ENCODE measurements around the gene ZC3HAV1.

DNA sequence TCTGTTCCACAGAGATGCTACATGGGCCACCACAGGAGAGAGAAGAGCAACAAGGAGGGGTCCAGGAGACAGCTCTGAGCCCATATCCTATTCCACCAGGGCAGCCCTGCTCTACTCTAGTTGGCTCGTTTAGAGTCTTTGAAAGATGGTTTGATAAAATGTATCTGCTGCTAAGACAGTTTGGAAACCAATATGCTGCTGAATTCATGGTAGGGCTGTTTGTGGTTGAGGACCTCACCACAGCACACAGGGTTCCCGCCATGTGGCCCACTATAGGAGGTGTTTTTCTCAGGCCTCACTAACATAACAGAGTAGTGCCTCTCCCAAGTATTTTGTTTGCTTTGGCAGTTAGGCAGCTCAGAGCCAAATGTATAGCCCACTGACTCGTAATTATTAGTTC lies 37.8 kb downstream of the ZC3HAV1 start:
- no peak for TF ChIP-seq EZH2 (IDR thresholded peaks at IDR 0.05; ENCODE audit: borderline replicate concordance, low read depth, low read length)
- no peak for TF ChIP-seq RAD21 (CRISPR knock-in tag; conservative IDR thresholded peaks at IDR 0.05 in 1 of 2, IDR thresholded peaks at IDR 0.05 in 1 of 2)
- TF ChIP-seq, protein P1, sequence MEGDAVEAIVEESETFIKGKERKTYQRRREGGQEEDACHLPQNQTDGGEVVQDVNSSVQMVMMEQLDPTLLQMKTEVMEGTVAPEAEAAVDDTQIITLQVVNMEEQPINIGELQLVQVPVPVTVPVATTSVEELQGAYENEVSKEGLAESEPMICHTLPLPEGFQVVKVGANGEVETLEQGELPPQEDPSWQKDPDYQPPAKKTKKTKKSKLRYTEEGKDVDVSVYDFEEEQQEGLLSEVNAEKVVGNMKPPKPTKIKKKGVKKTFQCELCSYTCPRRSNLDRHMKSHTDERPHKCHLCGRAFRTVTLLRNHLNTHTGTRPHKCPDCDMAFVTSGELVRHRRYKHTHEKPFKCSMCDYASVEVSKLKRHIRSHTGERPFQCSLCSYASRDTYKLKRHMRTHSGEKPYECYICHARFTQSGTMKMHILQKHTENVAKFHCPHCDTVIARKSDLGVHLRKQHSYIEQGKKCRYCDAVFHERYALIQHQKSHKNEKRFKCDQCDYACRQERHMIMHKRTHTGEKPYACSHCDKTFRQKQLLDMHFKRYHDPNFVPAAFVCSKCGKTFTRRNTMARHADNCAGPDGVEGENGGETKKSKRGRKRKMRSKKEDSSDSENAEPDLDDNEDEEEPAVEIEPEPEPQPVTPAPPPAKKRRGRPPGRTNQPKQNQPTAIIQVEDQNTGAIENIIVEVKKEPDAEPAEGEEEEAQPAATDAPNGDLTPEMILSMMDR (IDR thresholded peaks at IDR 0.05 in 2 of 3, conservative IDR thresholded peaks at IDR 0.05 in 1 of 3; ENCODE audit: insufficient read depth in 2 of 3, low read depth in 1 of 3, low read length in 3 of 3): no peak
- no peak for TF ChIP-seq ZNF780A (CRISPR knock-in tag; IDR thresholded peaks at IDR 0.05)
- TF ChIP-seq TAF7 (tag; IDR thresholded peaks at IDR 0.05): no peak
- no peak for TF ChIP-seq ZNF408 (CRISPR knock-in tag; IDR thresholded peaks at IDR 0.05; ENCODE audit: low read depth)
- TF ChIP-seq, protein P2, sequence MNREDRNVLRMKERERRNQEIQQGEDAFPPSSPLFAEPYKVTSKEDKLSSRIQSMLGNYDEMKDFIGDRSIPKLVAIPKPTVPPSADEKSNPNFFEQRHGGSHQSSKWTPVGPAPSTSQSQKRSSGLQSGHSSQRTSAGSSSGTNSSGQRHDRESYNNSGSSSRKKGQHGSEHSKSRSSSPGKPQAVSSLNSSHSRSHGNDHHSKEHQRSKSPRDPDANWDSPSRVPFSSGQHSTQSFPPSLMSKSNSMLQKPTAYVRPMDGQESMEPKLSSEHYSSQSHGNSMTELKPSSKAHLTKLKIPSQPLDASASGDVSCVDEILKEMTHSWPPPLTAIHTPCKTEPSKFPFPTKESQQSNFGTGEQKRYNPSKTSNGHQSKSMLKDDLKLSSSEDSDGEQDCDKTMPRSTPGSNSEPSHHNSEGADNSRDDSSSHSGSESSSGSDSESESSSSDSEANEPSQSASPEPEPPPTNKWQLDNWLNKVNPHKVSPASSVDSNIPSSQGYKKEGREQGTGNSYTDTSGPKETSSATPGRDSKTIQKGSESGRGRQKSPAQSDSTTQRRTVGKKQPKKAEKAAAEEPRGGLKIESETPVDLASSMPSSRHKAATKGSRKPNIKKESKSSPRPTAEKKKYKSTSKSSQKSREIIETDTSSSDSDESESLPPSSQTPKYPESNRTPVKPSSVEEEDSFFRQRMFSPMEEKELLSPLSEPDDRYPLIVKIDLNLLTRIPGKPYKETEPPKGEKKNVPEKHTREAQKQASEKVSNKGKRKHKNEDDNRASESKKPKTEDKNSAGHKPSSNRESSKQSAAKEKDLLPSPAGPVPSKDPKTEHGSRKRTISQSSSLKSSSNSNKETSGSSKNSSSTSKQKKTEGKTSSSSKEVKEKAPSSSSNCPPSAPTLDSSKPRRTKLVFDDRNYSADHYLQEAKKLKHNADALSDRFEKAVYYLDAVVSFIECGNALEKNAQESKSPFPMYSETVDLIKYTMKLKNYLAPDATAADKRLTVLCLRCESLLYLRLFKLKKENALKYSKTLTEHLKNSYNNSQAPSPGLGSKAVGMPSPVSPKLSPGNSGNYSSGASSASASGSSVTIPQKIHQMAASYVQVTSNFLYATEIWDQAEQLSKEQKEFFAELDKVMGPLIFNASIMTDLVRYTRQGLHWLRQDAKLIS (CRISPR knock-in tag; IDR thresholded peaks at IDR 0.05): no peak
- no peak for TF ChIP-seq HEY1 (CRISPR knock-in tag; IDR thresholded peaks at IDR 0.05; ENCODE audit: borderline replicate concordance)
- no peak for TF ChIP-seq CC2D1A (IDR thresholded peaks at IDR 0.05)
- TF ChIP-seq, protein P3, sequence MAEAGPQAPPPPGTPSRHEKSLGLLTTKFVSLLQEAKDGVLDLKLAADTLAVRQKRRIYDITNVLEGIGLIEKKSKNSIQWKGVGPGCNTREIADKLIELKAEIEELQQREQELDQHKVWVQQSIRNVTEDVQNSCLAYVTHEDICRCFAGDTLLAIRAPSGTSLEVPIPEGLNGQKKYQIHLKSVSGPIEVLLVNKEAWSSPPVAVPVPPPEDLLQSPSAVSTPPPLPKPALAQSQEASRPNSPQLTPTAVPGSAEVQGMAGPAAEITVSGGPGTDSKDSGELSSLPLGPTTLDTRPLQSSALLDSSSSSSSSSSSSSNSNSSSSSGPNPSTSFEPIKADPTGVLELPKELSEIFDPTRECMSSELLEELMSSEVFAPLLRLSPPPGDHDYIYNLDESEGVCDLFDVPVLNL (CRISPR knock-in tag; IDR thresholded peaks at IDR 0.05; ENCODE audit: low read depth): no peak
- TF ChIP-seq MYNN (IDR thresholded peaks at IDR 0.05): no peak
- no peak for TF ChIP-seq MYNN (CRISPR knock-in tag; IDR thresholded peaks at IDR 0.05)
- TF ChIP-seq, protein P4, sequence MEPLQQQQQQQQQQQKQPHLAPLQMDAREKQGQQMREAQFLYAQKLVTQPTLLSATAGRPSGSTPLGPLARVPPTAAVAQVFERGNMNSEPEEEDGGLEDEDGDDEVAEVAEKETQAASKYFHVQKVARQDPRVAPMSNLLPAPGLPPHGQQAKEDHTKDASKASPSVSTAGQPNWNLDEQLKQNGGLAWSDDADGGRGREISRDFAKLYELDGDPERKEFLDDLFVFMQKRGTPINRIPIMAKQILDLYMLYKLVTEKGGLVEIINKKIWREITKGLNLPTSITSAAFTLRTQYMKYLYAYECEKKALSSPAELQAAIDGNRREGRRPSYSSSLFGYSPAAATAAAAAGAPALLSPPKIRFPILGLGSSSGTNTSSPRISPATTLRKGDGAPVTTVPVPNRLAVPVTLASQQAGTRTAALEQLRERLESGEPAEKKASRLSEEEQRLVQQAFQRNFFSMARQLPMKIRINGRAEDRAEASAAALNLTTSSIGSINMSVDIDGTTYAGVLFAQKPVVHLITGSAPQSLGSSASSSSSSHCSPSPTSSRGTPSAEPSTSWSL (CRISPR knock-in tag; IDR thresholded peaks at IDR 0.05; ENCODE audit: borderline replicate concordance): no peak
- no peak for TF ChIP-seq POLR2A (conservative IDR thresholded peaks at IDR 0.05)

Data from K562 (cell line).